MCF 10A (cell line): ENCODE results near the gene OR5D16. TPM values are rescaled to one million over a fixed set of nuclear protein-coding genes. Genes with fewer than 3 reads are reported as not detected.

Experiments used
- BruUV-seq: library from RNA; stranded (reverse); fragments of 400-500 nt; replicated peaks from 2 replicates; lab custom pipeline; 2021; lab: Mats Ljungman, UMichigan
- CTCF ChIA-PET: fragments of 300-600 bp; sonication (Branson Sonifier 250); formaldehyde crosslinking; extraction: SDS; loops from one replicate; lab custom pipeline; 2021; ENCODE audit warnings: antibody characterized with exemption, inconsistent platforms; lab: Yijun Ruan, JAX
- POLR2A ChIA-PET: fragments of 300-600, 350-650 bp; sonication (Branson Sonifier 250); formaldehyde crosslinking; extraction: SDS; loops from one replicate; lab custom pipeline; 2020; ENCODE audit warnings: antibody characterized with exemption, inconsistent platforms; lab: Yijun Ruan, JAX
- DNase-seq: peaks from one replicate; pipeline ENCODE4 v3.0.0-alpha.2; 2018; ENCODE audit not compliant: unreplicated experiment
- H3K27ac Mint-ChIP-seq: one replicate; pipeline ENCODE4 v1.8.0; 2022; ENCODE audit warnings: mild to moderate bottlenecking, low read depth, mixed read lengths; ENCODE audit not compliant: unreplicated experiment
- H3K27me3 Mint-ChIP-seq: one replicate; pipeline ENCODE4 v1.8.0; 2022; ENCODE audit warnings: mixed read lengths; ENCODE audit not compliant: insufficient read depth, unreplicated experiment
- H3K36me3 Mint-ChIP-seq: one replicate; pipeline ENCODE4 v1.8.0; 2022; ENCODE audit warnings: mild to moderate bottlenecking, moderate library complexity, mixed read lengths; ENCODE audit not compliant: insufficient read depth, unreplicated experiment
- H3K4me1 Mint-ChIP-seq: one replicate; pipeline ENCODE4 v1.8.0; 2022; ENCODE audit warnings: mixed read lengths; ENCODE audit not compliant: insufficient read depth, unreplicated experiment
- H3K4me3 Mint-ChIP-seq: one replicate; pipeline ENCODE4 v1.8.0; 2022; ENCODE audit warnings: mild to moderate bottlenecking, moderate library complexity, mixed read lengths; ENCODE audit not compliant: unreplicated experiment
- H3K9me3 Mint-ChIP-seq: one replicate; pipeline ENCODE4 v1.8.0; 2022; ENCODE audit warnings: mixed read lengths; ENCODE audit not compliant: unreplicated experiment
- intact Hi-C: fragments of 100-400 bp; cut with micrococcal nuclease; formaldehyde crosslinking; loops from 2 replicates; pipeline ENCODE4 v1.14.1; 2022
- total RNA-seq: library from RNA; stranded (reverse); gene quantifications from 2 replicates; pipeline ENCODE4 v1.2.3, GENCODE V29; 2022
- TF ChIP-seq, protein P1 (sequence below): fragments of 200-600 bp; IDR thresholded peaks from one replicate; pipeline ENCODE4 v1.8.0; 2022; ENCODE audit warnings: antibody characterized with exemption, mild to moderate bottlenecking; ENCODE audit not compliant: unreplicated experiment

Gene OR5D16
- total RNA-seq, 1 experiment from 2014 or later: not detected

DNA sequence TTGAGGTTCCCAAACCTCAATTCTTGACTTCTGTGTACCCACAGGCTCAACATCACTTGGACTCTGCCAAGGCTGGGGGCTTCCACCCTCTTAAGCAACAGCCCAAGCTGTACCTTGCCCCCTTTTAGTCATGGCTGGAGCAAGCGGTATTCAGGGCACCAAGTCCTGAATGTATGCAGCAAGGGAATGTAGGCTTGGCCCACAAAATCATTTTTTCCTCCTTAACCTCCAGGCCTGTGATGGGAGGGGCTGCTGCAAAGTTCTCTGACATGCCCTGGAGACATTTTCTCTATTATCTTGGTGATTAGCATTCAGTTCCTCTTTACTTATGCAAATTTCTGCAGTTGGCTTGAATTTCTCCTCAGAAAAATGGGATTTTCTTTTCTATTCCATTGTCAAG is 32.3 kb upstream of the OR5D16 start:
- no TSS peak for BruUV-seq
- no peaks in the 10 kb centered on the region for H3K27me3 Mint-ChIP-seq
- H3K27ac Mint-ChIP-seq: no peak overlapping the region
- H3K36me3 Mint-ChIP-seq: no peaks in the 10 kb centered on the region
- H3K4me1 Mint-ChIP-seq: no peaks in the 10 kb centered on the region
- TF ChIP-seq, protein P1, sequence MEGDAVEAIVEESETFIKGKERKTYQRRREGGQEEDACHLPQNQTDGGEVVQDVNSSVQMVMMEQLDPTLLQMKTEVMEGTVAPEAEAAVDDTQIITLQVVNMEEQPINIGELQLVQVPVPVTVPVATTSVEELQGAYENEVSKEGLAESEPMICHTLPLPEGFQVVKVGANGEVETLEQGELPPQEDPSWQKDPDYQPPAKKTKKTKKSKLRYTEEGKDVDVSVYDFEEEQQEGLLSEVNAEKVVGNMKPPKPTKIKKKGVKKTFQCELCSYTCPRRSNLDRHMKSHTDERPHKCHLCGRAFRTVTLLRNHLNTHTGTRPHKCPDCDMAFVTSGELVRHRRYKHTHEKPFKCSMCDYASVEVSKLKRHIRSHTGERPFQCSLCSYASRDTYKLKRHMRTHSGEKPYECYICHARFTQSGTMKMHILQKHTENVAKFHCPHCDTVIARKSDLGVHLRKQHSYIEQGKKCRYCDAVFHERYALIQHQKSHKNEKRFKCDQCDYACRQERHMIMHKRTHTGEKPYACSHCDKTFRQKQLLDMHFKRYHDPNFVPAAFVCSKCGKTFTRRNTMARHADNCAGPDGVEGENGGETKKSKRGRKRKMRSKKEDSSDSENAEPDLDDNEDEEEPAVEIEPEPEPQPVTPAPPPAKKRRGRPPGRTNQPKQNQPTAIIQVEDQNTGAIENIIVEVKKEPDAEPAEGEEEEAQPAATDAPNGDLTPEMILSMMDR: no peak
- ChIA-PET CTCF (no interaction called here), POLR2A (no interaction called here)
- H3K9me3 Mint-ChIP-seq: peaks cover 35% of the 10 kb centered on the region
- intact Hi-C loops: no loop called here
- DNase-seq: no peak
- H3K4me3 Mint-ChIP-seq: no peak overlapping the region

DNA sequence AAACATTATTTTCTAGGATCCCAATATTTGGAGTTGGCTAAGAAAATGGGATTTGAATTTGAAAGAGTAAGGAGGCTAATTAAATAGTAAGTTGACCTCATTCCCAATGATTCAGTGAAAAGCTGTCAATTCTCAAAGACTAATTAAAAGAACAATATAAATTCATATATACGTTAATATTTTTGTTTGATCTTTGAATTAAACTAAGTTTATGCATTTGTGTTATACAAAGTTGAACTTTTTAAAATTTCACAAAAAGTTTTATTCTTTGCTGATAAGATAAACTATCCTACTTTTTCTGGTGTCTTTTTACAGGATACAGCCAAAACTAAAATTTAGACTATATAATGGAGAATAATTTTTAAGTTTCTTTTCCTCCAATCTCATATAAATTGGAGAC is 27.5 kb upstream of the OR5D16 start, which contains the start of gene OR5L1:
OR5L1 (plus strand) TSS at position 301 of the 400 bp plus-strand sequence. CDS start 100 bp downstream, outside the sequence.
- H3K27me3 Mint-ChIP-seq: no peaks in the 10 kb centered on the region
- TF ChIP-seq, protein P1: no peak
- no peaks in the 10 kb centered on the region for H3K36me3 Mint-ChIP-seq
- no TSS peak for BruUV-seq
- no peak for DNase-seq
- H3K27ac Mint-ChIP-seq: no peak within 1 kb of the TSS
- intact Hi-C loops: no loop called here
- POLR2A ChIA-PET: no interaction called here
- H3K9me3 Mint-ChIP-seq: peaks cover 26% of the 10 kb centered on the region
- H3K4me3 Mint-ChIP-seq: no peak within 1 kb of the TSS
- H3K4me1 Mint-ChIP-seq: no peaks in the 10 kb centered on the region
- CTCF ChIA-PET: no interaction called here

DNA sequence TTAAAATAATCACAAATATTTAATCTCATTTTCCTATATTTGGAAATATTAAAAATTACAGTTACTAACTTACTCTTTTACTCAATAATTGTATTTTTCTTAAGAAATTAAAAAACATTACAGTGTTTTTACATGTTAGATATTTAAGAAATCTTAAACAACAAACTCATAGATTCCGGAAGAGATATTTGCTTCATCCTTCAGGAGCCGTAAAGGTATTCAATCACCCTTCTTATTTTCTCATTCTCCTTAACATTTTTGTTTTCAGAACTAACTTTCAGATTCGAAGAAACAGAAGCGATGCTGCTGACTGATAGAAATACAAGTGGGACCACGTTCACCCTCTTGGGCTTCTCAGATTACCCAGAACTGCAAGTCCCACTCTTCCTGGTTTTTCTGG is 19.2 kb upstream of the OR5D16 start, which contains the start of gene OR5D18:
OR5D18 (plus strand) TSS at position 301 of the 400 bp plus-strand sequence; CDS start at position 301, 0 bp downstream.
- DNase-seq: no peak
- Mint-ChIP-seq H3K4me1 (no peaks in the 10 kb centered on the region), H3K27me3 (no peaks in the 10 kb centered on the region), H3K27ac (no peak within 1 kb of the TSS), H3K9me3 (peaks cover 33% of the 10 kb centered on the region), H3K4me3 (no peak within 1 kb of the TSS), H3K36me3 (no peaks in the 10 kb centered on the region)
- intact Hi-C loops: no loop called here
- TF ChIP-seq, protein P1: no peak
- ChIA-PET POLR2A (no interaction called here), CTCF (no interaction called here)
- no TSS peak for BruUV-seq

DNA sequence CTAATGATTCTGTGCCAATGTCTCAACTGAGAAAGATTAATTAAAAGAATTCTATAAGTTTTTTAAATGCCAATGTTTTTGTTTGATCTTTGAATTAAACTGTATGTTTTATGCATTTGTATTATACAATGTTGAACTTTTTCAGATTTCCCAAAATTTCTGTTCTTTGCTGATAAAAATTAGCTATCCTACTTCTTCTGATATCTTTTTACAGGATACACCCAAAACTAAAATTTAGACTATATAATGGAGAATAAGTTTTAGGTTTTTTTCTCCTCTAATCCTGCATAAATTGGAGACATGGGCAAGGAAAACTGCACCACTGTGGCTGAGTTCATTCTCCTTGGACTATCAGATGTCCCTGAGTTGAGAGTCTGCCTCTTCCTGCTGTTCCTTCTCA is 11.6 kb upstream of the OR5D16 start, which contains the start of gene OR5L2:
OR5L2 (plus strand) TSS at position 301 of the 400 bp plus-strand sequence; CDS start at position 301, 0 bp downstream.
- Mint-ChIP-seq H3K4me3 (no peak within 1 kb of the TSS), H3K9me3 (peaks cover 20% of the 10 kb centered on the region), H3K27ac (no peak within 1 kb of the TSS), H3K27me3 (no peaks in the 10 kb centered on the region), H3K4me1 (no peaks in the 10 kb centered on the region), H3K36me3 (no peaks in the 10 kb centered on the region)
- no TSS peak for BruUV-seq
- DNase-seq: no peak
- ChIA-PET CTCF (no interaction called here), POLR2A (interaction anchor here (1.0 kb wide), 1 partner anchor 9 kb away, joined by 3 read pairs; no protein-coding TSS in a partner anchor)
- TF ChIP-seq, protein P1: no peak
- intact Hi-C loops: no loop called here
